Fibroblast of pulmonary artery (primary cell): ENCODE results near the gene PTPRG.

Experiments
- DNase-seq: peaks from one replicate; pipeline ENCODE4 v3.0.0-alpha.2; 2010; ENCODE audit warnings: low read depth
- H3K4me3 ChIP-seq: replicated peaks from 2 replicates; pipeline ENCODE4 v1.5.1; 2011; ENCODE audit warnings: low read depth, mild to moderate bottlenecking, control low read depth, low read length, moderate library complexity
- TF ChIP-seq, protein P1 (sequence below): IDR thresholded peaks from 2 replicates; pipeline ENCODE4 v1.5.1; 2011; ENCODE audit warnings: mild to moderate bottlenecking, control low read depth, low read length, inconsistent platforms; ENCODE audit errors: missing control alignments

The PTPRG gene

DNA sequence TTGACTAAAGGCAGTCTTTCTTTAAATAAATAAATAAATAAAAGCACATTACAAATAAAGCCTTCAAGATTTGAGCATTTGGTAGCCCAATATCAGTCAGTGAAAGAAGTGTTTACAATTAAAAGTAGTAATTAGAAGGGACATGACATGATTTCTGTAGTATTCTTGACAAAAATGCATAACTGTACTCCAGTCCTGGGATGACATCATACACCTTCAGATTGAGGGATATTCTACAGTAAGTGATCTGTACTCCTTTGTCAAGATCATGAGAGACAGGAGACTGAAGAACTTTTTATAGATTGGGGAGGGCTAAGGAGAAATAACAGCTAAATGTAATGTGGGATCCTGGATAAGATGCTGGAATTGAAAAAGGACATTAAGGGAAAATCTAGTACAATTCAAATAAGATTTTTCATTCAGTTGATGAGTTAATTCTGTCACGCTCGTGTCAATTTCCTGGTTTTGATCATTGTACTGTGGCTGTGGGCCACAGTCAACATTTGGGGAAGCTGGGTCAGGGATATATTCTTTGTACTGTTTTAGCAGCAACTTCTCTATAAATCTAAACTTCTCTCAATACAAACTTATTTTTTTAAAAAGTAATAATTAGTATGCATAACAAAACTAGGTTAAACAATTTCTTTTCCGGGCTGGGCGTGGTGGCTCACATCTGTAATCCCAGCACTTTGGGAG is 314.8 kb downstream of the PTPRG start:
- H3K4me3 ChIP-seq = no peak overlapping the region
- TF ChIP-seq, protein P1, sequence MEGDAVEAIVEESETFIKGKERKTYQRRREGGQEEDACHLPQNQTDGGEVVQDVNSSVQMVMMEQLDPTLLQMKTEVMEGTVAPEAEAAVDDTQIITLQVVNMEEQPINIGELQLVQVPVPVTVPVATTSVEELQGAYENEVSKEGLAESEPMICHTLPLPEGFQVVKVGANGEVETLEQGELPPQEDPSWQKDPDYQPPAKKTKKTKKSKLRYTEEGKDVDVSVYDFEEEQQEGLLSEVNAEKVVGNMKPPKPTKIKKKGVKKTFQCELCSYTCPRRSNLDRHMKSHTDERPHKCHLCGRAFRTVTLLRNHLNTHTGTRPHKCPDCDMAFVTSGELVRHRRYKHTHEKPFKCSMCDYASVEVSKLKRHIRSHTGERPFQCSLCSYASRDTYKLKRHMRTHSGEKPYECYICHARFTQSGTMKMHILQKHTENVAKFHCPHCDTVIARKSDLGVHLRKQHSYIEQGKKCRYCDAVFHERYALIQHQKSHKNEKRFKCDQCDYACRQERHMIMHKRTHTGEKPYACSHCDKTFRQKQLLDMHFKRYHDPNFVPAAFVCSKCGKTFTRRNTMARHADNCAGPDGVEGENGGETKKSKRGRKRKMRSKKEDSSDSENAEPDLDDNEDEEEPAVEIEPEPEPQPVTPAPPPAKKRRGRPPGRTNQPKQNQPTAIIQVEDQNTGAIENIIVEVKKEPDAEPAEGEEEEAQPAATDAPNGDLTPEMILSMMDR = no peak
- DNase-seq = no peak

DNA sequence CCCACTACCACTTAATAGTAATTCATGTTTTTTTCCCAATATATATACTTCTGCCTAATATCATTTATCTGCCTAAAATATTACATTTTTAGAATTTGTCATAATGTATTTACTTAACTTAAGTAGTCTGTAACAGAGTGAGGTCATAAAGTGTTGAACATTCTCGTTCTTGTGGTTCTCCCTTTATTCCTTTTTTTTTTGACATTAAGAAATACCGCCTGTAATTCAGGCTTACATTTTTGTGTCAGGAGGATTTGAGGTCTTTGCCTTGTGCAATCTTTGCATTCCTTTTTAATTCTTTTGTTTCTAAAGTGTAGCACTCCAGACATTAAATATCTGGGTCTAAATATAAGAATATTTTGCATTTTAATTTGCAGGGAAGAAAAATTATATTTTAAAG is 315.4 kb downstream of the PTPRG start:
- TF ChIP-seq, protein P1 = no peak
- DNase-seq = peak; percentile 78

DNA sequence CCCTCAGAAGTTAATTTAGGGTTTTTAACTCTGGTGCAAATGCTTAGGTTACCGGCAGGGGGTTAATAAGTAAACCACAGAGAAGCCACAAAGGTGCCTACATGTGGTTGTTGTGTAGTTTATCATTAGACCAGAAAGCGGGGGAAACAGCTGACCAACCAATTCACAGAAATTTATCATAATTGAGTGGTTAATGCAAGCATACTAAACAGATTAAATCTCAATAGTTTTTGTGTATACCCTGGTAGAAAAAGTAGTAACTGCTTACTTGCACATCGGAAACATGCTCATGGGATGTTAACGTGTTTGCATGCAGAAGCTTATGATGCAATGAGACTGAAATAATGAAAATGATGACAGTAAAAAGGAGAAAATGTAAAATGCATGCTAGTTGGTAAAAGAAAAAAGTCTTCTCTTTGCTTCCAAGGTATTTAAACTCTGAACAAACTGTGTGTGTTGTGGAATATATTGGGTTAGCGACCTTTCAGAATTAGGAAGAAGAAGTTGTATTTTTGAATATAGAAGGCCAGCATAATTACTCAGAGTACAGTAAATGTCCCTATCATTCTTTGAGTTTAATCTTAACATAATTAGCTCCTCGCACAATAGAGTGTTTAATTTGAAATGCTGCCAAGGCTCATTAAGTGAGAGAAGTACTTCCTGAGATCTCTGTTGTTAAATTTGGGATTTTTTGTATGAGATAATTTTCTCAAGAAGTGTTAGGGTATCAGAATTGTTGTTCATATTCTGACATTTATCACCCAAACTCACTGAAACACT is 316.2 kb downstream of the PTPRG start:
- no peak overlapping the region for H3K4me3 ChIP-seq
- TF ChIP-seq, protein P1 = peak; percentile 15
- peak; percentile 15 for DNase-seq

More for the DNA sequence above, 315.4 kb downstream of the PTPRG start:
- H3K4me3 ChIP-seq = no peak overlapping the region

DNA sequence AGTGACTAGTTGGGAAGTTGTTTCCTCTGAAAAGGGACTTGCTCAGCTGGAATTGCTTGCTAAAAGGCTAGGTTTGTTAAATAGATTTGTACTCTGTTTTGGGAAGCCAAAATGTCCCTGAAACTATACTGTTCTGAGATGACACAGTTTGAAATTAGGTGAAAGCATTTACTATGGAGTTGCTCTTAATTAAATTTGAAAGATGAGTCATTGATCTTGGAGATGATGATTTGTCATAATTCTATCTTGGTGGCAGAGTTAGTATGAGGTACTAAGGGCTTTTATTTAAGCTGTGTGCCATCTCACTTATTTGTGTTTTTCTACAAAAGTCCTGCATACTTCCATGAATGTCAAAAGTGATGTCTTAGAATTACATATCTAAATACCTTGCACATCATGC is 320.9 kb downstream of the PTPRG start:
- no peak overlapping the region for H3K4me3 ChIP-seq
- TF ChIP-seq, protein P1 = no peak

DNA sequence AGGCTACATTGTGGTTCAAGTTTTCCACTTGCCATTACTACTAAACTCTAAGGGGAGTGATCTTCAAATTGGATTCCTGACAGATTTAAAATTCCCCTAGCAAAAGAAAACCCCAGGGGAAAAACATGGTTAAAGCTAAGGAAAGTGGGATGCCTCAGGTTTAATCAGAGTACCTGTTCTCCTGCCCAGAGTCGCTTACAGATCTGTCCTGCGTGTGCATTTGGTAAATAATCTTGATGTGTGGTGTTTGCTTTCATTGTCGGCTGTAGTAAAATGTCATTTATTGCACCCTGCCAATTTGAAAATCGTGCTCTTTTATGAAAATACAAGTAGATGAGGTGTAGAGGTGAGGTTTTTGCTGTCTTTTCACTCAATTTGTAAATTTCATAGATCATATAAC is 323.4 kb downstream of the PTPRG start:
- no peak overlapping the region for H3K4me3 ChIP-seq
- TF ChIP-seq, protein P1 = no peak
- DNase-seq = no peak

More for the DNA sequence above, 320.9 kb downstream of the PTPRG start:
- DNase-seq = no peak

DNA sequence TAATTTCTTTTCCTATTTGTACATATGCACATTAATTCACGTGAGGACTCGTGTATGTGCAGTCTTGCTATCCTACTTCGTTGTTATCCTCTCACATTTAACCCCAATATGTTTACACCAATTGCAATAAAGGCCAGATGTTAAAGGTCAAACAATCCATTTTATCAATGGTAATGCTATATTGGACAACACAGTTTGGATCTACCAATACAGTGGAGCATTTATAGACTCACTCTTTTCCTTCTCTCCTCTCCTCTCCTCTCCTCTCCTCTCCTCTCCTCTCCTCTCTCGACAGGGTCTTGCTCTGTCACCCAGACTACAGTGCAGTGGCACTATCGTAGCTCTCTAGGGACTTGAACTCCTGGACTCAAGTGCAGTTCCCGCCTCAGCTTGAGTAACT is 324.0 kb downstream of the PTPRG start:
- no peak overlapping the region for H3K4me3 ChIP-seq
- no peak for DNase-seq
- TF ChIP-seq, protein P1 = no peak
